HCT116 (cell line): ENCODE data around the gene PATL2. TPM values are rescaled to one million over a fixed set of nuclear protein-coding genes. Genes with fewer than 3 reads are reported as not detected.

Source experiments
- ATAC-seq: fragments of 200-7000 bp; cut with Tn5 transposase; 2 replicates; pipeline ENCODE4 v1.9.1; 2020; ENCODE audit warnings: mild to moderate bottlenecking, moderate library complexity
- BruUV-seq: library from RNA; stranded (reverse); fragments of 400-500 nt; replicated peaks from 2 replicates; lab custom pipeline; 2021; lab: Mats Ljungman, UMichigan
- CTCF ChIA-PET: fragments of 300-600 bp; sonication (Branson Sonifier 250); formaldehyde crosslinking; loops from one replicate; lab custom pipeline; 2021; ENCODE audit warnings: antibody characterized with exemption; lab: Charles Lee
- POLR2A ChIA-PET: fragments of 300-600, 350-600 bp; sonication (Branson Sonifier 250); formaldehyde crosslinking; loops from one replicate; lab custom pipeline; 2021; ENCODE audit warnings: antibody characterized with exemption; lab: Charles Lee
- RAD21 ChIA-PET, 2 experiments: fragments of 300-600 bp; sonication (Branson Sonifier 250); formaldehyde crosslinking; loops; one replicate each; lab custom pipeline; 2023; ENCODE audit warnings: low total read pairs in 2 of 2; ENCODE audit not compliant: uncharacterized antibody in 2 of 2, unreplicated experiment in 2 of 2, low non-redundant PET in 1 of 2; lab: Charles Lee
- DNase-seq: peaks from one replicate; pipeline ENCODE4 v3.0.0-alpha.2; 2010; ENCODE audit warnings: low read depth, low spot score
- H2AFZ ChIP-seq: fragments of 200-600 bp; shearing (Covaris generic), sonication (generic); 2 replicates; pipeline ENCODE4 v1.6.1; 2017; ENCODE audit warnings: low read depth, mixed run types, mixed read lengths, antibody characterized with exemption, low read length; ENCODE audit not compliant: poor library complexity, severe bottlenecking
- H3K27ac ChIP-seq: 2 replicates; pipeline ENCODE4 v1.5.1; 2012; ENCODE audit warnings: low read depth, low read length
- H3K27me3 ChIP-seq: fragments of 200-600 bp; sonication (generic); 2 replicates; pipeline ENCODE4 v1.6.1; 2016; ENCODE audit warnings: mixed run types, low read length, mixed read lengths; ENCODE audit not compliant: insufficient read depth
- H3K36me3 ChIP-seq, 2 experiments: fragments of 200-500 bp in 1 of 2; fragments of 200-600 bp in 1 of 2; sonication (Bioruptor generic) in 1 of 2; sonication (generic) in 1 of 2; 2 replicates each; pipeline versions ENCODE4 v1.5.1 to v1.6.1; 2014 to 2016; ENCODE audit warnings: low read length in 2 of 2, inconsistent platforms in 1 of 2, mixed read lengths in 1 of 2, mixed run types in 1 of 2; ENCODE audit not compliant: insufficient read depth in 2 of 2, control insufficient read depth in 1 of 2
- H3K4me1 ChIP-seq, 2 experiments: fragments of 200-600 bp in 1 of 2; sonication (generic) in 1 of 2; 2 replicates each; pipeline versions ENCODE4 v1.5.1 to v1.6.1; 2012 to 2017; ENCODE audit warnings: low read length in 2 of 2, inconsistent platforms in 1 of 2, mild to moderate bottlenecking in 1 of 2, mixed read lengths in 1 of 2, mixed run types in 1 of 2, moderate library complexity in 1 of 2; ENCODE audit not compliant: insufficient read depth in 2 of 2, control insufficient read depth in 1 of 2
- H3K4me2 ChIP-seq: fragments of 200-600 bp; sonication (generic); 2 replicates; pipeline ENCODE4 v1.6.1; 2017; ENCODE audit warnings: mixed run types, low read length, mixed read lengths
- H3K4me3 ChIP-seq, 2 experiments: fragments of 200-600 bp in 1 of 2; sonication (generic) in 1 of 2; replicated peaks in 1 of 2; 2 replicates each; pipeline ENCODE4 v1.5.1; 2011 to 2016; ENCODE audit warnings: low read length in 2 of 2, control low read depth in 1 of 2, low read depth in 1 of 2, mild to moderate bottlenecking in 1 of 2, mixed read lengths in 1 of 2, mixed run types in 1 of 2
- H3K79me2 ChIP-seq: fragments of 200-600 bp; sonication (generic); 2 replicates; pipeline ENCODE4 v1.6.1; 2017; ENCODE audit warnings: mild to moderate bottlenecking, mixed run types, low read length, moderate library complexity, mixed read lengths; ENCODE audit not compliant: insufficient read depth
- H3K9ac ChIP-seq: fragments of 200-600 bp; sonication (generic); 2 replicates; pipeline ENCODE4 v1.6.1; 2016; ENCODE audit warnings: low read length, mixed read lengths
- H3K9me2 ChIP-seq: fragments of 200-600 bp; sonication (generic), shearing (Covaris generic); 2 replicates; pipeline ENCODE4 v1.6.1; 2017; ENCODE audit warnings: mixed run types, mild to moderate bottlenecking, moderate library complexity; ENCODE audit not compliant: insufficient read depth
- H3K9me3 ChIP-seq, 2 experiments: fragments of 200-500 bp in 1 of 2; fragments of 200-600 bp in 1 of 2; sonication (Bioruptor generic) in 1 of 2; sonication (generic) in 1 of 2; 2 replicates each; pipeline ENCODE4 v1.6.1; 2014 to 2017; ENCODE audit warnings: low read length in 2 of 2, mixed read lengths in 2 of 2, inconsistent platforms in 1 of 2, low read depth in 1 of 2, mild to moderate bottlenecking in 1 of 2, mixed run types in 1 of 2, moderate library complexity in 1 of 2; ENCODE audit not compliant: control insufficient read depth in 1 of 2, insufficient read depth in 1 of 2
- H4K20me1 ChIP-seq: fragments of 200-600 bp; sonication (generic), shearing (Covaris generic); 2 replicates; pipeline ENCODE4 v1.6.1; 2017; ENCODE audit warnings: mixed run types, mild to moderate bottlenecking, moderate library complexity; ENCODE audit not compliant: insufficient read depth
- ELF1 ChIP-seq: IDR thresholded peaks from 2 replicates; pipeline ENCODE4 v1.6.1; 2012; ENCODE audit warnings: low read depth, borderline replicate concordance
- EZH2phosphoT487 ChIP-seq: fragments of 200-600 bp; IDR thresholded peaks from 2 replicates; pipeline ENCODE4 v1.6.1; 2018; ENCODE audit warnings: antibody characterized with exemption, borderline replicate concordance
- MAX ChIP-seq: IDR thresholded peaks from 2 replicates; pipeline ENCODE4 v1.6.1; 2012
- POLR2A ChIP-seq: IDR thresholded peaks from 2 replicates; pipeline ENCODE4 v1.7.0; 2011; ENCODE audit warnings: borderline replicate concordance; ENCODE audit not compliant: insufficient read depth, insufficient read length; ENCODE audit errors: extremely low read depth
- YY1 ChIP-seq: IDR thresholded peaks from 2 replicates; pipeline ENCODE4 v1.6.1; 2011; ENCODE audit warnings: low read length, low read depth, moderate library complexity, mild to moderate bottlenecking; ENCODE audit not compliant: insufficient replicate concordance; ENCODE audit errors: extremely low read depth
- ZNF274 ChIP-seq: fragments of 200-500 bp; sonication (Bioruptor generic); IDR thresholded peaks from 2 replicates; pipeline ENCODE4 v1.6.1; 2014; ENCODE audit warnings: mild to moderate bottlenecking, low read depth, low read length, inconsistent platforms
- intact Hi-C: fragments of 100-400 bp; cut with micrococcal nuclease; formaldehyde crosslinking; loops from 2 replicates; pipeline ENCODE4 v1.10.0; 2022
- total RNA-seq: library from RNA; stranded (reverse); gene quantifications from one replicate; pipeline ENCODE4 v1.2.1, GENCODE V29; 2021; ENCODE audit not compliant: unreplicated experiment

Gene PATL2
- total RNA-seq, 1 experiment from 2014 or later = 1.2 TPM

GRCh38 chr15:44698641-44699040 lies 12.5 kb downstream of the PATL2 start:
- TF ChIP-seq ELF1 = no peak
- no peak for TF ChIP-seq EZH2phosphoT487
- no peak for TF ChIP-seq MAX
- no peak for TF ChIP-seq POLR2A
- Histone ChIP-seq H3K9ac (no peak overlapping the region), H3K27me3 (no peaks in the 10 kb centered on the region), H4K20me1 (no peaks in the 10 kb centered on the region), H3K4me3 (no peak overlapping the region), H3K9me2 (no peaks in the 10 kb centered on the region), H3K9me3 (no peaks in the 10 kb centered on the region), H3K27ac (no peak overlapping the region), H2AFZ (no peak overlapping the region), H3K79me2 (no peaks in the 10 kb centered on the region), H3K4me2 (no peak overlapping the region), H3K4me1 (no peaks in the 10 kb centered on the region), H3K36me3 (no peaks in the 10 kb centered on the region)
- ChIA-PET RAD21 (no interaction called here), CTCF (interaction anchor here (0.9 to 1.1 kb wide), 2 partner anchors 12 to 35 kb away, joined by 3 read pairs; partner anchors contain the start of genes PATL2 and SPG11), POLR2A (interaction anchor here (0.7 to 1.9 kb wide), 3 partner anchors 13 to 15 kb away, joined by 3 to 5 read pairs (median 3); partner anchors contain the start of genes B2M and PATL2)
- BruUV-seq = no TSS peak
- DNase-seq = no peak
- no peak for ATAC-seq
- intact Hi-C loops = no loop called here

GRCh38 chr15:44697014-44697413 lies 14.1 kb downstream of the PATL2 start:
- Histone ChIP-seq H2AFZ (no peak overlapping the region), H3K79me2 (no peaks in the 10 kb centered on the region), H3K27me3 (no peaks in the 10 kb centered on the region), H3K36me3 (no peaks in the 10 kb centered on the region), H3K4me2 (no peak overlapping the region), H3K4me3 (no peak overlapping the region), H3K9me3 (no peaks in the 10 kb centered on the region), H4K20me1 (no peaks in the 10 kb centered on the region), H3K9ac (no peak overlapping the region), H3K4me1 (no peaks in the 10 kb centered on the region), H3K9me2 (no peaks in the 10 kb centered on the region), H3K27ac (no peak overlapping the region)
- intact Hi-C loops = no loop called here
- RAD21 ChIA-PET = no interaction called here
- POLR2A ChIA-PET = no interaction called here
- ATAC-seq = no peak
- no peak for TF ChIP-seq YY1
- no peak for TF ChIP-seq ZNF274
- no peak for TF ChIP-seq ELF1
- CTCF ChIA-PET = no interaction called here
- DNase-seq = no peak
- no TSS peak for BruUV-seq
